HG03066 (cell line): ENCODE results near the gene DENND6B.

Experiments used
- ATAC-seq: cut with Tn5 transposase; IDR thresholded peaks from one replicate; pipeline ENCODE4 v1.9.1; 2021; ENCODE audit warnings: low read depth; ENCODE audit not compliant: unreplicated experiment

Gene DENND6B

DNA sequence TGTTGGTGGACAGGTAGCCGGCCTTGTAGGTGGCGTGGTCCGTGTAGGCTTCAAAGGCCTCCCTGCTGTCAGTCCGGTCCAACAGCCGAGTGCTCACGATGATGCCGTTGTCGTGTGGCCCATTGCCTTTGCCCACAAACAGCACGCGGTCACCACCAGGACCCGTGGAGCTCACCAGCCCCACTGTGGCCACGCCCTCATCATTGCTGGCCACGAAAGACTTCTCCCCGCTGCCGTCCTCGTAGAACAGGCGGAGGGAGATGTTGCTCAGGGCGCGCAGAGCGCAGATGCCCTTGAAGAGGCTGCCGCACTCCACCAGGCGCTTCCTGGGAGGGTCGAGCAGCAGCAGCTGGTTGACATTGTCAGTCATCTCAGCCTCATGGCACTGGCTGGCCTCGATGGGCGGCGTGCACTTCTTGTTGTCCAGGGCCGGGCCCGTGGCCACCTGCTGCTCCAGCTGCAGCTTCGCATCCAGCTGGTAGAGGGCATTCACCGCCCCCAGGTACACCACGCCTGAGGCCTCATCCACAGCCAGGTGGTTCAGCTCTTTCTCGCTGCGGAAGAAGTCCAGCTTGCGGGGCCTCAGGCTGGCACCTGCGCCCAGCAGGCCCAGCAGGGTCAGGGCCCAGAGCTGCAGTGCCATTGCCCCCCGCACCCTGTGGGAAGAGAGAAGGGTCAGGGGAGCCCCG lies 36.7 kb downstream of the DENND6B start:
- no peak for ATAC-seq

DNA sequence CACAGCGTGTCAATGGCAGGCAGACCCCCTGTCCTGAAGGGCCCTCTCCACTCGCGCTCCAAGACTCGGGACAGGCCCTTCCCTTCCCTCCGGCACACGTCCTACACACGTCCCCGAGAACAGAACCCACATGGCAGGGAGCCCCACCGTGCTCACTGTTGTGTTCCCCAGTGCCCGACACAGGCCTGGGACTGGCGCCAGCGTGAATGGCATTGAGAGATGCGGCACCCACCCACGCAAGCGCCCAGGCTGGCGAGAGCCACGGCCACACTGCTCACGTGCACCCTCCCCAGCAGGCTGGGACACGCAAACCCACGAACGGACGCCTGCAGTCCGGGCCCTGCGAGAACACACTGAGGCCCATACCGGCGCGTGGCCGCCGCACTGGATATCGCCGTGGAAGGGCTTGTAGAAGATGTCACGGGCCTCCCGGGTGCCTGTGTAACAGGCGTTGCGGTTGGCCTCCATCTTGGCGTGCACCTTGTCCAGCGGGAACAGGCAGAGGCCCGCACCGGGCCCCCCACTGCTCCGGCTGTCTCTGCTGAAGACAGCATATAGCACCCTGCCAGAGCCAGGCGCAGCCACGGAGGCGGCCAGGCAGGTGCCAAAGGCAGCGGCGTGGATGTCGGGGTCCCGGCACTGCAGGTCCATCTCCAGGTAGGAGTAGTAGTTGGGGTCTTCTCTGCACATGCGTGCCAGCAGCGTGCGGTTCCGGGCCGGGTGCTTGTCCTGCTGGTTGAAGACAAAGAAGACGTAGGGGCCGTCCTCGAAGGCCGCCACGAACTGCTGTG lies 37.5 kb downstream of the DENND6B start:
- ATAC-seq, result no peak

DNA sequence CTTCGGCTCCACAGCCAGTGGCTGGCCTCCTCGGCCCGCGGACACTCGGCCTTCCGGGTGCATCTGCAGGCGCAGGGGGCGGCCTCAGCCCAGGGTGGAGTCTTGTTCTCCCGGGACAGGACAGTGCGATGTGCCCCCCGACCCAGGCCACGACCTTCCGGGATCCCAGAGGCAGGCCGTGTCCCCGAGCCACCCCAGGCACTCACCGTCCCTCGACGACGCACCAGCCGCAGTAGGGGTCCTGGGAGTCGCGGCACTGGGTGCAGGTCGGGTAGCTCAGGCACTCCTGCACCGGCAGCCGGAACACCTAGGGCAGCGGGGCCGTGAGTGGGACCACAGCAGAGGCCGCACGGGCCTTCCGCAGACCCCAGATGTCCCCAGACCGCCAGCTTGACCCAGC lies 39.1 kb downstream of the DENND6B start:
- ATAC-seq, result no peak

DNA sequence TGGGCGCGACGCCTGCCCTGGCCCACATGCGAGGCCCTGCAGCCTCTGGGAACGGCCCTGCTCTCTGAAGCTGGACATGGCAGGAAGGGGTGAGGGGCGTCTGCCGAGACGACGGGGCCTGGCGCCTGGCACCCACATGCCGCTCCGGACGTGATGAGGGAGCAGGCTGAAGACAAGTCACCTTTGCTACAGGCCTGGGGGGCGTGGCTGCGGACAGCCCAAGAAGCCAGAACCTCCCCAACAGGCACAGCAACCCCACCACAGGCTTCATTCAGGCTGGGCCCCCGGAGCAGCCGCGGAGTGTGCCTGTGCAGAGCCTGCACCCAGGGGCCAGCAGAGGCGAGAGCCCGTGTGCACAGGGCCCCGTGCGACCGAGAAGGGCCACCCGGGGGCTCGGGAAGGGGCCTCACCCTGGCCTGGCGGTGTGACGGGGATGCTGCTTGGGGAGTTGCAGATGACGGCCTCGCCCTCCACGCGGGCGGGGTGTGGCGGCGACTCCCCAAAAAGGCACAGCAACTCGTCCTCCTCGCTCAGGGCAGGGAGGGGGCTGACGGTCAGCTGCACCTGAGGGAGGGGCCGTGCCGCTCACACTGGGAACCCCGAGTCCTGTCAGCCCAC lies 40.0 kb downstream of the DENND6B start:
- no peak for ATAC-seq

DNA sequence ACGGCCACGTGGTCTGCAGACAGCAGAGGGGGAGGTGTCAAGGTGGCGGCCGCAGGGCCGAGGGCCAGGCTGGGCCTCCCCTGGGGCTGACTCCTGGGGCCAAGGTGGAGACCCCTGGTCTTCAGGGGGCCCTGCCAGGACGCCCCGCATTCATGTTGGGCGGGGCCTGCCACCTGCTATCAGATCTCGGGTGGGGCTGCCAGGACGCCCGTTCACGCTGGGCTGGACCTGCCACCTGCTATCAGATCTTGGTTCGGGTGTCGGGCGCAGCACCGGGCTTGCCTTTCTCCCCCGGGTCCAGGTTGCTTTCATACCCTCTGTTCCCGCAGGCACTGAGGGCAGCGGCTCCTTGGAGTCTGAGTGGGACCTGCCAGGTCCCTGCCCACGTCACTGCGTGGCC lies 40.5 kb downstream of the DENND6B start:
- ATAC-seq, result no peak

DNA sequence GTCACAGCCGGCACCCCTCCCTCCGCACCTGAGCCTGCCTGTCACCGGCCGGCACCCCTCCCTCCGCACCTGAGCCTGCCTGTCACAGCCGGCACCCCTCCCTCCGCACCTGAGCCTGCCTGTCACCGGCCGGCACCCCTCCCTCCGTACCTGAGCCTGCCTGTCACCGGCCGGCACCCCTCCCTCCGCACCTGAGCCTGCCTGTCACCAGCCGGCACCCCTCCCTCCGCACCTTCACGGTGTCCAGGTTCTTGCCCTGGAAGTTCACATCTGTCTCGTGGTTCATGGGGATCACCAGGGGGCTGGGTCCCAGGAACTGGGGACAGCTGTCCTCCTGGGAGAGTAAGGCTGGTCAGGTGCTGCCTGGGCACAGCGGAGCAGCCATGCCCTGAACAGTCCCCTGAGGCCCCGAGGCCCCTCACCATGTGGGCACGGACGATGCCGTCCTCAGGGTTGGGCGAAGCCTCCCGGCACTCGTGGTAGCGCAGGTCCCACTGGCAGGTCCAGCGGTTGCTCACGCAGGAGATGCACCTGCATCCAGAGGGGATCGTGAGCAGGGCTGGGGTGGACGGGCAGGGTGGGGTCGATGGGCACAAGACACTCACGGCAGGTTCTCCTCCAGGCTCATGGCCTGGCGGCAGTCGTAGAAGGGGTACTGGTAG lies 41.1 kb downstream of the DENND6B start:
- ATAC-seq, result no peak

DNA sequence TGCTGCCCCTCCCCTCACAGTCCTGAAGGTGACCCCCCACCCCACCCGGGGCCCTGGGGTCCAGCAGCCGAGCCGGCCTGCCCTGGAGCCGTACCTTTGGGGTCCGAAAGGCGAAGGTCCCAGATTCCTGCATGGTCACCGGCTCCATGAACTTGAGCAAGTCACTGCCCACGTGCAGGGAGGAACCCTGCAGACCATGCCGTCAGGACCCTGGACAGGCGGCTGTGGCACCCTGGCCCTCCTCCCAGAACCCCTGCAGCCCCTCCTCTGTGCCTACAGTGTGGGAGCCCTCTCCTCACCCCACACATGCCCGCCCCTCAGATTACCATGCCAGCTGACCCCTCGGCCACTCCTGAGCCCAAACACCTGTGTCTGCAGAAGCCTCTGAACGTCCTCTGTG lies 42.3 kb downstream of the DENND6B start:
- ATAC-seq, result no peak

DNA sequence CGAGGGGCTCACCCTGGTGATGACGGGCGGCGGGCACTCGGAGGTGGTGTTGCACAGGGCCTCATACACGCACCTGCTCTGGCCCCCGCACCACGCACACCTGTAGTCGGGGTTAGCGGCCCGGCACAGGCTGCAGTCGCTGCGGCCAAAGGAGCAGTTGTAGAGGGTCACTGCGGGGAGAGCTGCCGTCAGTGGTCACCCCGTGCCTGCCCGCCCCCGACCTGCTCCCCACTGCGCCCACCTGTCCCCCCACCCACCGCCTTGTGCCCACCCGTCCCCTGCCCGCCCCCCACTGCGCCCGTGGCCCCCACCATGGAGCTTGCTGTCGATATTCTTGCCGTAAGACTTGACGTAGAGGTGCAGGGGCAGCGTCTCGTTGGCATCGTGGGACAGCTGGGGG lies 43.0 kb downstream of the DENND6B start:
- no peak for ATAC-seq

DNA sequence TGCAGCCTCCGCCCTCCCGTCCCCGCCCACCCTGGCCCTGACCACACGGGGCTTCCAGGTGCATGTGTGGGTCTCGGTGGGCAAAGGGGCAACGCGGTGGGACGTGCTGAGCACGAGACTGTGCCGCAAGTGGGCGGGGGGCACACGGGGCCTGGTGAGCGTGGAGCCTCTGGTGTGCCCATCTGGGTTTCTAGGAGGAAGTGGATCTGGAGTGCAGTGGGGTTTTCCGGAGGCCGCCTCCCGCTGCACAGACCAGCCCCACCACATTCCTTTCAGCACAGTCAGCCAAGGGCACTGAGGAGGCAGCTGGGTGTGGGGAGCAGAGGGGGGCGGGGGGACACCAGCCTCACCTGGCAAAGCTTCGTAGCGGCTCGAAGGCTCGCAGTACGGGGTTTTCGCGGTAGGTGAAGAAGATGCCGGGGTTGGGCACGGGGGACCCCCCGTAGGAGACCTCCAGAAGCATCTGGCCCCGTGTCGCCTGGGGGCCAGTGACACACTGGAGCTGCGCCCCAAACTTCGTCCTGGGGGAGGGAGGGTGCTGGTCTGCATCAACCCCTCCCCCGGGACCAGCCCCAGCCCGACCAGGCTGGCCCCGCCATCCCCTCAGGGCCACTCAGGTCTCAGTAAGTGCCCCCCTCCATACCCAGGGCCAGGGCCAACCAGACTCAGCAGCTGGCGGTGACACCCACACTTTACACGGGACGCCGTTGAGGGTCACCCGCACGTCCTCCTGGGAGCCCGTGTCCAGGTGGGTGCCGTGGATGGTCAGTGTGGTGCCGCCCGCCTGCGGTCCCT lies 44.3 kb downstream of the DENND6B start:
- no peak for ATAC-seq

DNA sequence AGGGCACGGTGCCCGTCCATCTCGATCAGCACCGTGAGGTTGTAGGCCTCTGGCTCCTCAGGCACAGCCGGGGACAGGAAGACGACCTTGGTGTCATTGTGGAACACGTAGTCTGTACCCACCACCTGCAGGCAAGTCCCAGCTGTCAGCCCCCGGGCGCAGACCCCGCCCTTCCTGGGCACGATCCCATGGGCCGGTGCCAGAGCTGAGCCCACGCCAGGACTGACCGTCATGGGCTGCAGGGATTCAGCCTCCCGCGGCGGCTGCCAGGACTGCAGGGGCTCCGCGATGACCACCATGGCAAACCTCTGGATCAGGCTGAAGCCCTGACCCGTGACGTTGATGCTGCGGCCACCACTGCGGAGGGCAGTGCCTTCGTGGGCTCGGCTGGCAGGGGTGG lies 44.9 kb downstream of the DENND6B start:
- ATAC-seq, result no peak

DNA sequence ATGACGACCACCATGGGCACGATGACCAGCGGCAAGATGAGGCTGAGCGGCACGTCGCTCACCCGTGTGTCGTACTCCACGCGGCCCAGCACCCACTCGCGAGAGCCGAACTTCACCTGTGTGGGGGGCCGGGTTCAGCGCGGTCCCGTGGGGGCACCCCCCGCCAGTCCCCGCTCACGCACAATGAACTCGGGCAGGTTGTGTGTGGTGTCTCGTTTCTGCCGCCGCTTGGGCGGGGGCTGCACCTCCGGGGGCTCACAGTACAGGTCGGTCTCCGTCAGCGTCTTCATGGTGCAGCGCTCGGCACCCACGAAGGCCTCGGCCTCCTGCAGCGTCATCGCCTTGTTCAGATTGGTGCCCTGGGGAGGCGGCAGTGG lies 45.4 kb downstream of the DENND6B start:
- no peak for ATAC-seq

DNA sequence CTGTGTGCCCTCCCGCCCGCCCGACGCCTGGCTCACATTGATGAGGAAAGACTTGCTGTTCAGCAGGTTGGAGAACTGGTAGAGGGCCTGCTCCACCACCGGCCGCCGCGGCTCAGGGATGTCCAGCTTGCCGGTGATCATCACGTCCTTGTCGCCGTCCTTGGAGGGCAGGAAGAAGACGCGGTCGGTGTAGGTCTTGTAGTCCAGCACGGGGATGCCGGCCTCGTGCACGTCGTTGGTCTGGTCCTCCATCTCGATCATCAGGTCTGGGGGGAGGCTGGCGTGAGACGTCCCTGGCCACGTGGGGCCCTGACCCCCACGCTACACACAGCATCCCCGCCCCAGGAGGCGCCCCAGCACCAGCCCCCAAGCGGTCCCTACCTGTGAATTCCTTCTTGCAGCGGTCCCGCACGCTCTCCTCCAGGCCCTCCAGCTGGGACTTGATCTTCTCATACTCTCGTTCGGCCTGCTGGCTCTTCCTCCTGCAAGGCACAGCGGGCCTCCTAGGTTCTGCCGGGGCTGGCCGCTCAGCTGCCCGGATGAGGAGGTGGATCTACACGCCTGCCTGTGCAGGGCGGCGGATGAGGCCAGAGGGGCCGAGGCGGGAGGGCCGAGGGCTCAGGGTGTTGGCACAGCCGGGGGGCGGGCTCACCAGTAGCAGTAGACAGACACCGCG lies 46.0 kb downstream of the DENND6B start:
- no peak for ATAC-seq

DNA sequence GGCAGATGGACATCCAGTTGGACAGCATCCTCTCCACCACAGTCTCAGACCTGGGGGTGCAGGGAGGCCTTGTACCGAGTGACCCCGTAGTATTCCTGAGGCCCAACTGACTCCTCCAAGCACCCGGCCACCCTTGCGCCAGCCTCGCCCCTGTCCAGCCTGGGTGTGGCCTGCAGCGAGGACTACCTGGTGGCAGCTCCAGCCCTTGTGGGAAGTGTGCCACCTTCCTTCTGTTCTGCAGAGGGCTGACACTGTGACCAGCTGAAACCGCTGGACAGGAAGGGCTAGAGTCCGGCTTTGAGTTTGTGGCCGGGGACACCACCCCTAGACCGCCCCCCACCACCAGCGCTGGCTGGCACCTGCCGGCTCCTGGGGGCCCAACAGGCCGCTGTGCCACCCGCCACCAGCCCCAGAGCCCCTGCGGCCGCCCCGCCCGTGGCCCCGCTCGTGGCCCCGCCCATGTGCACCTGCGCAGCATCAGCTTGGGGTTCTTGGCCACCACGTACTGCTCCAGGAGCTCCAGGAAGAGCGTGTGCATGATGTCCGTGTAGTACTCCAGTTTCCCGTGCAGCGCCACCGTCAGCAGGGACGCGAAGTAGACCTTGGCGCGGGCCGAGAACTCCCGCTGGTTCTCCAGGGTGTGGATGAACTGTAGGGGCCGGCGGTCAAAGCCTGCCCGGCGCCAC lies 46.6 kb downstream of the DENND6B start:
- no peak for ATAC-seq

DNA sequence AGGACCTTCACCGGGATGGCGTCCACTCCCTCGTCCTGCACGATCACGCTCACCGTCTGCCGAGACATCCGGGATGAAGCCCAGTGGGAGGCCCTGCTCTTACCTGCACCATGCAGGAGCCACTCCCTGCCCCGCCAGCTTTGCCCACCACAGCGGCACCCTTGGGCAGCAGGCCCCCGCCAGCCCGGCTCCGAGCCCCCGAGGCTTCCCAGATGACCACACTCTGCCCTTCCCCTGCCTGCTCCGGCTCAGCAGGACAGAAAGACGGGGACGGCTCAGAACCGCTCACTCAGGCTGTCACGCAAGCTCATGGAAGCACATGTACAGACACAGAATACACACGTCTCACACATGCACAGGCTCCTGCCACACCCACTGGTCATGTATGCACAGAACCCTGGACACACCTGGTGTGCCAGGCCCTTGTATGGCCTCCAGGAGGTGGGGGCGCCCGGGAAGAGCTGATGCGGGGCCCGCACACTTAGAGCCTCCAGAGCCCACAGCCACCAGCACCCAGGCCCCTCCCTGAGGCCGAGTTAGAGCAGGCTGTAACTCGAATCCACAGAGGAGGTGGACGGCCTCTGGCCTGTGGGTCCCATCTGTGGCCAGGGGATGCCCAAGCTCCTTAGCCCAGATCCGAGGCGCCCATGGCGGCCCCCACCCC lies 47.7 kb downstream of the DENND6B start:
- ATAC-seq, result no peak

DNA sequence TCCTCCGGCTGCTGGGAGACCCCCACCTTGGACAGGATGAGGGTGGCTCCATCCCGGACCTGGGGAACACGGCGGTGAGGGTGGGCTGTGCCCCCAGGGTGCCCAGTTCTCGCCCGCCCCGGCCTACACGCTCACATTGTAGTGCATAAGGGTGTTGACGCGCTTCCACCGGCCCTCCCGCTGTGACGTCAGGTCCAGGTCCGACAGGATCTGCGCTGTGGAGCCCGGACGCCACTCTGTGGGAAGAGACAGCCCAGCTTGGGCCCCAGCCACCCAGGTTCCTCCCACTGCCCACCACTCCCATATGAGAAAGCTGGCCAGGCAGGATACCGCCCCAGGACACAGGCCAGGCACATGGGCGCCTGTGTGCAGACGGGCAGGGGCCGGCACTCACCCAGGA lies 48.4 kb downstream of the DENND6B start:
- no peak for ATAC-seq

DNA sequence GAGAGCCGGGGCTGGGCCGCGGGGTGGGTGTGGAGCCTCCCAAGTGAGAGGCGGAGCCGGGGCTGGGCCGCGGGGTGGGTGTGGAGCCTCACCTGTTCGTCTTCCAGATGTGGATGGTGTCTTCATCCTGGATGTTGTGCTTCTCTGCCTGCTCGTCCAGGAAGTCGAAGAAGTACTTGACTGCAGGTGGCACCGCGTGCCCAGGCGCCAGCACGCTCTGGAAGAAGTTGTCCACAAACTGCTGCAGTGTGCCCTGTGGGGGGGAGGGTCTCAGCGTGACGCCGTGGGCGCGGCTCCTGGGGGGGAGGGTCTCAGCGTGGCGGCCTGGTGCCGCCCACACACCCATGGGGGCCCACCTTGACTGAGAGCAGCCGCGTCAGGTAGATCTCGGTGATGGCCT lies 49.1 kb downstream of the DENND6B start:
- ATAC-seq, result no peak

DNA sequence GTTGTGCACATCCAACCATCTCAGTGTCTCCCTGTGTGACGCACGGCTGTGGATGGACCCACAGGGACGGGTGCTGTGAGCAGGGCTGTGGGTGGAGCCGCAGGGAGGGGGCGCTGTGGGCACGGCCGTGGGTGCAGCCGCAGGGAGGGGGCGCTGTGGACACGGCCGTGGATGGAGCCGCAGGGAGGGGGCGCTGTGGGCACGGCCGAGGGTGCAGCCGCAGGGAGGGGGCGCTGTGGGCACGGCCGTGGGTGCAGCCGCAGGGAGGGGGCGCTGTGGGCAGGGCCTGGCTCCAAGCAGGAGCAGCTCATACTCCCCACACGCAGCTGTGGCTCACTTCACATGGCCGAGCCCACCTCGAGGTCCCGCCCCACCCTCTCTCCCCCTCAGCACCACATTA lies 50.7 kb downstream of the DENND6B start:
- peak; percentile 59 for ATAC-seq

DNA sequence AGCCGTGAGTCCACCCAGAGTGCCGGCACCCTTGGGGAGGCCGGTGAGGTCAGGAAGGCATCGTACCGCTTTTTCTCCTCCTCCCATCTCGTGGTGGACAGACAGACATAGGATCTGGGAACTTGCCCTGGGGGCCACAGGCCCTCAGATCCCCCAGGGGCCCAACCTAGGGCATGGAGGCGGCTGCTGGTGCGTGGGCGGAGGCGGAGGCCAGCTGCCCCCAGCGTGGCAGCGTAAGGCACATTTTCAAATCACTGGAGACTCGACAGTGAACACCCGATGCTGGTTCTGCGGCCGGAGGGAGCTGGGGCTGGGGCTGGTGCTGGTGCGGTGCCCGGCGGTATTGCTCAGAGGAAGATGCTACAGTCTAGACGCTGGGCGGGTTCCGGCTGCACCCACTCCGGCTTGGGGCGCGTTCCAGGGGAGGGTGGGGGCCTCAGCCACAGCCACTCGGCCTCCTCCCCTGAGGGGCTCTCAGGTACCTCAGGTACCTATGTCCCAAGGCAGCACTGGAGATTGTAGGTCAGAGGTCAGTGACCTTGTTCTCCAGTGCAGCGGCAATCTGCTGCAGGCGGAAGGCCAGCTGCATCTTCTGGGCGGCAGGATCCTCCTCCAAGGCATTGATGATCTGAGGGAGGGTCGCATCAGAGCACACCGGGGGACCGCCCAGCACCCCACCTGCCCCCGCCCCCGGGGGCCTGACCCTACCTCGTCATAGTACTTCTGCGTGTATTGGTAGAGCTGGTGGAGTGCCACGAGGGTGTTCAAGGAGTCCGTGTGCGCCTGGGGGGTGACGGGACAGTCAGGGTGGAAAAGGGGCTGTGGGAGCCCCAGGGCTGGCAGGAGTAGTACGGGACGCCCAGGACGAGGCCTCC lies 51.4 kb downstream of the DENND6B start:
- ATAC-seq, result no peak
